Measurements from ENCODE around the gene P2RX7.

GRCh38 chr12:121096199-121096798 lies 36.4 kb upstream of the P2RX7 start:
- TF ChIP-seq EZH2 (IDR thresholded peaks at IDR 0.05) (no peak), POLR2AphosphoS5 (IDR thresholded peaks at IDR 0.05; ENCODE audit: borderline replicate concordance, low read depth, low read length) (no peak), FOXP2 (optimal IDR thresholded peaks at IDR 0.05; ENCODE audit: control extremely low read depth, extremely low read length, insufficient read depth) (no peak)
